Esophagus squamous epithelium (tissue), 5 donors: ENCODE measurements around the gene FANCE. TPM values are rescaled to one million over a fixed set of nuclear protein-coding genes. Genes with fewer than 3 reads are reported as not detected.

Experiments used
- DNase-seq: peaks from one replicate; lab custom pipeline; 2025; lab: John Stamatoyannopoulos, UW
- H3K27ac ChIP-seq, 4 donors: fragments of 200-600 bp; sonication (generic); one replicate each; pipeline ENCODE4 v1.5.1; 2016 to 2019; ENCODE audit warnings: mild to moderate bottlenecking in 1 of 4
- H3K27me3 ChIP-seq, 4 donors: fragments of 200-600 bp; sonication (generic); 1 replicate in 3 of 4; 2 replicates in 1 of 4; pipeline versions ENCODE4 v1.5.1 to v1.6.0; 2017 to 2021; ENCODE audit warnings: antibody characterized with exemption in 1 of 4
- H3K36me3 ChIP-seq, 3 donors: fragments of 200-600 bp; sonication (generic); one replicate each; pipeline ENCODE4 v1.5.1; 2016 to 2019
- H3K4me1 ChIP-seq, 3 donors: fragments of 200-600 bp; sonication (generic); one replicate each; pipeline ENCODE4 v1.5.1; 2017 to 2019
- H3K4me3 ChIP-seq, 4 donors: fragments of 200-600 bp; sonication (generic); 1 replicate in 3 of 4; 2 replicates in 1 of 4; pipeline ENCODE4 v1.5.1; 2016 to 2019; ENCODE audit warnings: mild to moderate bottlenecking in 2 of 4, moderate library complexity in 1 of 4
- H3K9me3 ChIP-seq, 3 donors: fragments of 200-600 bp; sonication (generic); one replicate each; pipeline ENCODE4 v1.5.1; 2016 to 2019
- POLR2A ChIP-seq, 4 donors: fragments of 450-650 bp; IDR thresholded peaks; one replicate each; pipeline ENCODE4 v1.6.1; 2017; ENCODE audit warnings: antibody characterized with exemption in 4 of 4, mild to moderate bottlenecking in 4 of 4, moderate library complexity in 3 of 4
- WGBS, 2 donors: methylation state at CpG; one replicate each; pipeline ENCODE4 v1.1.5; 2018; 5-methylcytosine and 5-hydroxymethylcytosine counted together
- intact Hi-C: fragments of 100-400 bp; cut with DNase I; formaldehyde crosslinking; loops from one replicate; pipeline ENCODE4 v1.15.0; 2022
- total RNA-seq, 4 donors: library from RNA; depleted of rRNA; stranded (reverse); fragments of >200 nt; gene quantifications; one replicate each; pipeline ENCODE4 v1.1.0, GENCODE V29; 2016
- TF ChIP-seq, protein P1 (sequence below), 6 experiments: fragments of 450-650 bp in 4 of 6; fragments of 200-600 bp in 2 of 6; sonication (generic) in 2 of 6; IDR thresholded peaks; one replicate each; pipeline ENCODE4 v1.5.1; 2016 to 2019; ENCODE audit warnings: antibody characterized with exemption in 6 of 6, mild to moderate bottlenecking in 4 of 6, moderate library complexity in 4 of 6
- donor health status: DM: yes; HTN: yes; CAD: no.

Gene FANCE
- total RNA-seq, 4 donors from 2014 or later: 6.9 to 15.5 (median 8.0) TPM

GRCh38 chr6:35442693-35443092, 9.4 kb upstream of the FANCE start:
- WGBS, 2 donors: 52 to 70% methylated on average over 2 to 3 of the region's 5 CpGs
- Histone ChIP-seq H3K9me3 (no peaks in the 10 kb centered on the region), H3K27ac (no peak overlapping the region), H3K36me3 (no peaks in the 10 kb centered on the region), H3K4me1 (peaks cover 0 to 13% (median 0%) of the 10 kb centered on the region in 3 donors), H3K27me3 (no peaks in the 10 kb centered on the region), H3K4me3 (no peak overlapping the region)
- TF ChIP-seq, protein P1, sequence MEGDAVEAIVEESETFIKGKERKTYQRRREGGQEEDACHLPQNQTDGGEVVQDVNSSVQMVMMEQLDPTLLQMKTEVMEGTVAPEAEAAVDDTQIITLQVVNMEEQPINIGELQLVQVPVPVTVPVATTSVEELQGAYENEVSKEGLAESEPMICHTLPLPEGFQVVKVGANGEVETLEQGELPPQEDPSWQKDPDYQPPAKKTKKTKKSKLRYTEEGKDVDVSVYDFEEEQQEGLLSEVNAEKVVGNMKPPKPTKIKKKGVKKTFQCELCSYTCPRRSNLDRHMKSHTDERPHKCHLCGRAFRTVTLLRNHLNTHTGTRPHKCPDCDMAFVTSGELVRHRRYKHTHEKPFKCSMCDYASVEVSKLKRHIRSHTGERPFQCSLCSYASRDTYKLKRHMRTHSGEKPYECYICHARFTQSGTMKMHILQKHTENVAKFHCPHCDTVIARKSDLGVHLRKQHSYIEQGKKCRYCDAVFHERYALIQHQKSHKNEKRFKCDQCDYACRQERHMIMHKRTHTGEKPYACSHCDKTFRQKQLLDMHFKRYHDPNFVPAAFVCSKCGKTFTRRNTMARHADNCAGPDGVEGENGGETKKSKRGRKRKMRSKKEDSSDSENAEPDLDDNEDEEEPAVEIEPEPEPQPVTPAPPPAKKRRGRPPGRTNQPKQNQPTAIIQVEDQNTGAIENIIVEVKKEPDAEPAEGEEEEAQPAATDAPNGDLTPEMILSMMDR (IDR thresholded peaks at IDR 0.05): no peak
- intact Hi-C loops: no loop called here
- DNase-seq: no peak

- DNase-seq: no peak
- Histone ChIP-seq H3K9me3 (no peaks in the 10 kb centered on the region), H3K4me3 (no peak overlapping the region), H3K27me3 (no peaks in the 10 kb centered on the region), H3K27ac (no peak overlapping the region), H3K36me3 (no peaks in the 10 kb centered on the region), H3K4me1 (peaks cover 0 to 13% (median 0%) of the 10 kb centered on the region in 3 donors)
- intact Hi-C loops: no loop called here
- TF ChIP-seq, protein P1 (IDR thresholded peaks at IDR 0.05): no peak
- no peak for TF ChIP-seq POLR2A (IDR thresholded peaks at IDR 0.05)
- WGBS, 2 donors: 37 to 75% methylated on average over 1 to 2 of the region's 9 CpGs
Observed at GRCh38 chr6:35443341-35444030, 8.7 kb upstream of the FANCE start.

- no peak for DNase-seq
- Histone ChIP-seq H3K27me3 (no peaks in the 10 kb centered on the region), H3K36me3 (no peaks in the 10 kb centered on the region), H3K4me3 (no peak overlapping the region), H3K27ac (no peak overlapping the region), H3K4me1 (peaks cover 0 to 20% (median 0%) of the 10 kb centered on the region in 3 donors), H3K9me3 (no peaks in the 10 kb centered on the region)
- intact Hi-C loops: no loop called here
- no peak for TF ChIP-seq POLR2A (IDR thresholded peaks at IDR 0.05)
- TF ChIP-seq, protein P1 (IDR thresholded peaks at IDR 0.05): no peak
- 66 to 86% methylated on average over 2 to 4 of the region's 7 CpGs for WGBS, 2 donors
Observed at GRCh38 chr6:35445691-35446090, 6.4 kb upstream of the FANCE start.

DNA sequence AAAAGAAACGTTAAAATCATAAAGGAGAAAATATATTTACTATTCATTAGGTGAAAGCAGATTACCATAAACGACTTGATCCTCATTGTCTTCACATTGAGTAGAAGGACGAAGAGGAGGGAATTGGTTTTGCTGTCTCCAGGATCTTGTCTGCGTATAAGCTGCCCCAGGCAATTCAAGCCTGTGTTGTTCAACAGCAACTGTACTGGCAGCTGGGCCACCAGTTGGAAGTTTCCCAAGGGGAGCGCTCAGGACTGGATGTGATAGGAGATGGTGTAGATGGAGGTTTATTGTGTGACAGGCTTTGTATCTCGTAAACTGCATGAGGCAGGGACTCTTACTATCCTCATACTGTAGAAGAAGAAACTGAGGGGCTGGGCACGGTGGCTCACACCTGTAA, 3.9 kb upstream of the FANCE start:
- no peak overlapping the region for H3K4me3 ChIP-seq
- H3K36me3 ChIP-seq: no peaks in the 10 kb centered on the region
- TF ChIP-seq POLR2A (IDR thresholded peaks at IDR 0.05): no peak
- TF ChIP-seq, protein P1 (IDR thresholded peaks at IDR 0.05): no peak
- peaks cover 6 to 31% (median 7%) of the 10 kb centered on the region in 3 donors for H3K4me1 ChIP-seq
- WGBS, 2 donors: 39 to 43% methylated on average over 7 of the region's 7 CpGs
- no peaks in the 10 kb centered on the region for H3K9me3 ChIP-seq
- H3K27ac ChIP-seq: no peak overlapping the region
- intact Hi-C loops: no loop called here
- no peak for DNase-seq
- no peaks in the 10 kb centered on the region for H3K27me3 ChIP-seq

- H3K4me1 ChIP-seq: peaks cover 17 to 39% (median 17%) of the 10 kb centered on the region in 3 donors
- H3K27ac ChIP-seq: no peak overlapping the region
- no peaks in the 10 kb centered on the region for H3K27me3 ChIP-seq
- no peak overlapping the region for H3K4me3 ChIP-seq
- intact Hi-C loops: no loop called here
- WGBS, 2 donors: 17 to 32% methylated on average over 12 of the region's 14 CpGs
- TF ChIP-seq, protein P1 (IDR thresholded peaks at IDR 0.05): peak; percentile 64 to 81 (median 72)
- no peak for TF ChIP-seq POLR2A (IDR thresholded peaks at IDR 0.05)
- no peaks in the 10 kb centered on the region for H3K9me3 ChIP-seq
- H3K36me3 ChIP-seq: no peaks in the 10 kb centered on the region
- DNase-seq: no peak
Observed at GRCh38 chr6:35449287-35449881, 2.8 kb upstream of the FANCE start.
